ENCODE results near the gene EVI5L. TPM values are rescaled to one million over a fixed set of nuclear protein-coding genes. Genes with fewer than 3 reads are reported as not detected.

EVI5L gene
- total and polyA plus RNA-seq, 2 of the 8 experiments (the other 6 are each of a cell fraction or from before 2014, with no cell fraction given) = 7.2 to 11.0 TPM

DNA sequence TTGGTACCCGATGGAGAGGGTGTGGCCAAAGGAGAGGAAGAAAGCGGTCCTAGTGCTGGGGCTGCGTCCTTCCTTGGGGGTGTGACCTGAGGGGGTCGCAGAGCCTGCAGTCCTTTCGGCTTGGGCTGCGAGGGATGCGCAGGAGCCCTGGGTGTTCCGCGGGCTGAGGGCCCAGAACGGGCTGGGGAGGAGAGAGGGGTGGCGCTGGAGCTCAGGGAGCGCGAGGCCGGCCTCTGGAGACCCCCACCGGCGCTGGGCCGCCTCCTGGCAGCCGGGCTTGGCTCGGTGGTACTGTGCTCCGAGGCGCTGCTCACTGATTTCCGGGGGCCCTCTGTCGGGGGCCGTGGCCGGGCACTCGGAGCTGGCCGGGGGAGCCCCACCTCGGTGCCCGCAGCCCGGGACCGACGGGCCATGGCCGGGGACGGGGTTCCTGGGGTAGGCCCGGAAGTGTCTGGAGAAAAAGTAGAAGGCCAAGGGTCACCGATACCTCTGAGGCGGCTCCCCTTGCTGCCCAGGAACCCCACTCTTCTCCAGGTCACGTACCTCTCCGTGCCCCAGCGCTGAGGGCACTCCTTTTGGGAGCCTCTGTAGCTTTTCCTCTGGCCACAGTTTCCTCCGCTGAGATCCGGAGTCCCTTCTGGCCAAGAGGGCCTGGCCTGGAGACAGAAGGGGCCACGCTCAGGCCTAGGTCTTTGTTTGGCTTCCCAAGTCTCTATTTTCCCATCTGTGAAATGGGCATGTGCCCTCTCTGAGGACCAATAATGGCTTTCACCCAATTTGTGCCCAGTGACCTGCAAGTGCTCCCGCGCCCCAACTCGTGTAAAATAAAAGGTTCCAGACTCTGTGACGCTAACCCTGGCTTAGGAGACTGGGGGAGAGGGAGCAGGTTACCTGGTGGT lies 42.5 kb downstream of the EVI5L start (continued):
- TF ChIP-seq ASH2L (IDR thresholded peaks at IDR 0.05; ENCODE audit: low read length) = peak; percentile 33
- no peak for TF ChIP-seq SP1 (IDR thresholded peaks at IDR 0.05; ENCODE audit: low read depth, low read length)
- no peak for TF ChIP-seq SUZ12 (IDR thresholded peaks at IDR 0.05; ENCODE audit: low read length)
- no peak for TF ChIP-seq FOSL1 (IDR thresholded peaks at IDR 0.05; ENCODE audit: insufficient read depth, low read depth, low read length)
